Prostate gland (tissue), 2 donors: ENCODE data around the gene MMS22L.

Experiments used
- CTCF ChIP-seq, 4 experiments: fragments of 200-600 bp in 2 of 4; fragments of 450-650 bp in 2 of 4; sonication (generic) in 2 of 4; IDR thresholded peaks; 1 replicate in 3 of 4; 2 replicates in 1 of 4; pipeline ENCODE4 v1.5.1; 2016 to 2019; ENCODE audit warnings: antibody characterized with exemption in 4 of 4, mild to moderate bottlenecking in 2 of 4, moderate library complexity in 2 of 4
- POLR2A ChIP-seq: fragments of 450-650 bp; IDR thresholded peaks from one replicate; pipeline ENCODE4 v1.6.1; 2016; ENCODE audit warnings: antibody characterized with exemption, mild to moderate bottlenecking
- POLR2AphosphoS5 ChIP-seq: sonication (generic); formaldehyde crosslinking; IDR thresholded peaks from one replicate; pipeline ENCODE4 v1.6.1; 2017; ENCODE audit warnings: antibody characterized with exemption

- no peak for TF ChIP-seq POLR2AphosphoS5
- no peak for TF ChIP-seq CTCF (IDR thresholded peaks at IDR 0.05)
- no peak for TF ChIP-seq POLR2A
Measured at GRCh38 chr6:97289332-97289731, 6.3 kb upstream of the MMS22L start.
